ENCODE data around the gene CNTNAP2. TPM values are rescaled to one million over a fixed set of nuclear protein-coding genes. Genes with fewer than 3 reads are reported as not detected.

The CNTNAP2 gene
- total RNA-seq, 1 donor: 7.6 TPM

DNA sequence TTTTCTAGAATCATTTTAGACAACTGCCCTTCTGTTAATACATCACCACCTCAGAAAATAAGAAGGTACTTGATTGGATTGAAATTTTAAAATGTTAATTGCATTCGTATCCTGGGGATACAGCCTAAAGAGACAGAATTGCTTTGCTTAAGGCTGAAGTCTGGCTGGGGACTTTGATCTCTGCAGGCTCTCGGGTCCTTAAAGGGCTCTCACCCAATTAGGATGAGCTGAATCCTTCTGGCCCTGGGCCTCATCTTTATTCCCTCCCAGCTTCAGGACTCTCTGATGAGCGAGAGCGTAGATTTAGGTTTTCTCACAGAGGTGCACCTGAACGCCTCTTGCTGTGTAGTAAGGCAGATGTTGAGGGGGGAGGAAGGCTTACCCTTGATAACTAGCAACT lies 1998.7 kb downstream of the CNTNAP2 start:
- H2AFZ ChIP-seq (ENCODE audit: low read length): no peak overlapping the region
- no peaks in the 10 kb centered on the region for H3K9me3 ChIP-seq (ENCODE audit: low read depth, low read length)
- H3K4me1 ChIP-seq (ENCODE audit: insufficient read depth, low read length): no peaks in the 10 kb centered on the region
- H3K27me3 ChIP-seq (ENCODE audit: insufficient read depth, low read length): no peaks in the 10 kb centered on the region
- H3K4me3 ChIP-seq (ENCODE audit: insufficient read depth, low read length): no peak overlapping the region
- no peak for DNase-seq (ENCODE audit: insufficient read length, low spot score, missing footprints)
- no peaks in the 10 kb centered on the region for H4K20me1 ChIP-seq (ENCODE audit: insufficient read depth, low read length)
- TF ChIP-seq, protein P1, sequence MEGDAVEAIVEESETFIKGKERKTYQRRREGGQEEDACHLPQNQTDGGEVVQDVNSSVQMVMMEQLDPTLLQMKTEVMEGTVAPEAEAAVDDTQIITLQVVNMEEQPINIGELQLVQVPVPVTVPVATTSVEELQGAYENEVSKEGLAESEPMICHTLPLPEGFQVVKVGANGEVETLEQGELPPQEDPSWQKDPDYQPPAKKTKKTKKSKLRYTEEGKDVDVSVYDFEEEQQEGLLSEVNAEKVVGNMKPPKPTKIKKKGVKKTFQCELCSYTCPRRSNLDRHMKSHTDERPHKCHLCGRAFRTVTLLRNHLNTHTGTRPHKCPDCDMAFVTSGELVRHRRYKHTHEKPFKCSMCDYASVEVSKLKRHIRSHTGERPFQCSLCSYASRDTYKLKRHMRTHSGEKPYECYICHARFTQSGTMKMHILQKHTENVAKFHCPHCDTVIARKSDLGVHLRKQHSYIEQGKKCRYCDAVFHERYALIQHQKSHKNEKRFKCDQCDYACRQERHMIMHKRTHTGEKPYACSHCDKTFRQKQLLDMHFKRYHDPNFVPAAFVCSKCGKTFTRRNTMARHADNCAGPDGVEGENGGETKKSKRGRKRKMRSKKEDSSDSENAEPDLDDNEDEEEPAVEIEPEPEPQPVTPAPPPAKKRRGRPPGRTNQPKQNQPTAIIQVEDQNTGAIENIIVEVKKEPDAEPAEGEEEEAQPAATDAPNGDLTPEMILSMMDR (IDR thresholded peaks at IDR 0.05; ENCODE audit: extremely low read depth, low read depth, low read length): no peak
- H3K27ac ChIP-seq (ENCODE audit: low read depth, low read length): no peak overlapping the region
- no peak overlapping the region for H3K4me2 ChIP-seq (ENCODE audit: insufficient read depth, low read length)
- no peaks in the 10 kb centered on the region for H3K36me3 ChIP-seq (ENCODE audit: insufficient read depth, low read length)
- no peaks in the 10 kb centered on the region for H3K79me2 ChIP-seq (ENCODE audit: insufficient read depth, low read length)

DNA sequence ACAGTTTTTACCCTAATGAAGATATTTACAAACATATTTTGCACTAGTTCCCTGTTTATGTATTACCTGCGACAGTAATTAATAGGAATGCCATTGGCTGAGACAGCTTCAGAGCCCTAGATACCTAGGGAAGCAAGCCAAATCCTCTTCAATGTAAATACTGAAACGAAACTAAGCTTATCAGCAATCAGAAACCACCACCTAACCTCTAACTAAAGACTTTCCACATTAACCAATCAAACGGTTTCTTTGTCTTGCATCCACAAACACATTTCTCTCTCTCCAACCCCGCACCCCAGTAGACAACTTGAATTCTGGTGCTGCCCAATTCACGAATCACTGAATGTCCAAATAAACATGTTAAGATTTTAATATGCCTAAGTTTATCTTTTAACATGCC lies 1999.6 kb downstream of the CNTNAP2 start:
- TF ChIP-seq, protein P1 (IDR thresholded peaks at IDR 0.05; ENCODE audit: extremely low read depth, low read depth, low read length): no peak
- Histone ChIP-seq H3K79me2 (ENCODE audit: insufficient read depth, low read length) (no peaks in the 10 kb centered on the region), H3K4me2 (ENCODE audit: insufficient read depth, low read length) (no peak overlapping the region), H3K27me3 (ENCODE audit: insufficient read depth, low read length) (no peaks in the 10 kb centered on the region), H3K4me3 (ENCODE audit: insufficient read depth, low read length) (no peak overlapping the region), H3K9me3 (ENCODE audit: low read depth, low read length) (no peaks in the 10 kb centered on the region), H3K36me3 (ENCODE audit: insufficient read depth, low read length) (no peaks in the 10 kb centered on the region), H3K27ac (ENCODE audit: low read depth, low read length) (no peak overlapping the region), H3K4me1 (ENCODE audit: insufficient read depth, low read length) (no peaks in the 10 kb centered on the region), H2AFZ (ENCODE audit: low read length) (no peak overlapping the region), H4K20me1 (ENCODE audit: insufficient read depth, low read length) (no peaks in the 10 kb centered on the region)
- no peak for DNase-seq (ENCODE audit: insufficient read length, low spot score, missing footprints)

DNA sequence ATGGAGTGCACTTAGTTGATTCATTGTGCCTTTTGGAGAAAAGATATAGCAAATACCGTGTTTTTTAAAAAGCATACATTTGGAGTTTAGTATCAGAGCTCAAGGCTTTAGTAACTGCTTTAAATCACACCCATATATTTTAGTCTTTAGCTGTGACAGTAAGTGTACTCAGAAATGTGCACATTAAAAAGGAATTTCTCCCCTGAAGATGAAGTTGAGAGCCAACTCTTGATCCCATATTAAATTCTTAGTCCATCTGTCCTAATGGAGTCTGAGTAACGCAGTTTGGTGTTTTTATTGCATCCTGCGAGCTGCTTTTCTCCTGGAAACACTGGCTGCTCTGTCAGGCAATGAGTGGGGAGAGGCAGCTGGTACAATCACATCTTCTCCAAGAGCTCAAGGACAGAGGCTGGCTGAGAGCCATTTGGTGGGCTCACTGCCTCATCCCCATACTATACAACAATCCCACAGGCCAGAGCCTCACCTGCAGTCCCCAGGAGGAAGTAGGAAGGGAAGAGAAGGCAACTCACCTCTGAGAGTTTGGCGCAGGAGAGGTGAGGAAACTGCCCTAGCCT lies 2000.3 kb downstream of the CNTNAP2 start:
- Histone ChIP-seq H3K36me3 (ENCODE audit: insufficient read depth, low read length) (no peaks in the 10 kb centered on the region), H2AFZ (ENCODE audit: low read length) (no peak overlapping the region), H3K4me1 (ENCODE audit: insufficient read depth, low read length) (no peaks in the 10 kb centered on the region), H3K79me2 (ENCODE audit: insufficient read depth, low read length) (no peaks in the 10 kb centered on the region), H3K27me3 (ENCODE audit: insufficient read depth, low read length) (no peaks in the 10 kb centered on the region), H3K9me3 (ENCODE audit: low read depth, low read length) (no peaks in the 10 kb centered on the region), H3K27ac (ENCODE audit: low read depth, low read length) (no peak overlapping the region), H4K20me1 (ENCODE audit: insufficient read depth, low read length) (no peaks in the 10 kb centered on the region), H3K4me3 (ENCODE audit: insufficient read depth, low read length) (no peak overlapping the region), H3K4me2 (ENCODE audit: insufficient read depth, low read length) (no peak overlapping the region)
- TF ChIP-seq, protein P1 (IDR thresholded peaks at IDR 0.05; ENCODE audit: extremely low read depth, low read depth, low read length): no peak
- no peak for DNase-seq (ENCODE audit: insufficient read length, low spot score, missing footprints)

DNA sequence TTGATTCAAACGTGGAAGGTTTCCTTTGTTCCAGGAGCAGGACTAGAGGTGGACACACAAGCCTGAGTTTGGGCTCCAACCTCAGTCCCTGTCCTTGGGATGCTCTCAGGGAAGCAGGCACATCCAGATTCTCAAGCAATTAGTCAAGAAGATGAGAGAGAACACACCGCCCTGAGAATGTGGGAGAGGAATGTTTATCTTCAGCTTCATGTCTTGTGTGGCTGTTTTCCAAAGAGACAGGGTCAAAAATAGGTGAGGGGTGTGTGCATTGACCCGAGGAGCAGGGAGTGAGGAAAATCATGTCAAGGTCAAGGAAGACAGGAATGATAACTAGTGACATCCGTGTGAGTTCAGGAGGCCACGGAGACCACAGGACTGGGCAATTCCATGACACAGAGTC lies 2001.8 kb downstream of the CNTNAP2 start:
- no peaks in the 10 kb centered on the region for H3K4me1 ChIP-seq (ENCODE audit: insufficient read depth, low read length)
- no peak overlapping the region for H3K4me2 ChIP-seq (ENCODE audit: insufficient read depth, low read length)
- DNase-seq (ENCODE audit: insufficient read length, low spot score, missing footprints): no peak
- no peaks in the 10 kb centered on the region for H3K79me2 ChIP-seq (ENCODE audit: insufficient read depth, low read length)
- no peaks in the 10 kb centered on the region for H3K36me3 ChIP-seq (ENCODE audit: insufficient read depth, low read length)
- H4K20me1 ChIP-seq (ENCODE audit: insufficient read depth, low read length): no peaks in the 10 kb centered on the region
- no peaks in the 10 kb centered on the region for H3K27me3 ChIP-seq (ENCODE audit: insufficient read depth, low read length)
- TF ChIP-seq, protein P1 (IDR thresholded peaks at IDR 0.05; ENCODE audit: extremely low read depth, low read depth, low read length): no peak
- no peaks in the 10 kb centered on the region for H3K9me3 ChIP-seq (ENCODE audit: low read depth, low read length)
- H3K4me3 ChIP-seq (ENCODE audit: insufficient read depth, low read length): no peak overlapping the region
- H2AFZ ChIP-seq (ENCODE audit: low read length): no peak overlapping the region
- no peak overlapping the region for H3K27ac ChIP-seq (ENCODE audit: low read depth, low read length)
